H4 (cell line): ENCODE measurements around the gene PRKN. TPM values are rescaled to one million over a fixed set of nuclear protein-coding genes. Genes with fewer than 3 reads are reported as not detected.
"Not testable (repeated sequence)": the region's sequence is repeated elsewhere in the genome, so short reads cannot be mapped to it uniquely, and the experiment has no call there.

ENCODE experiments used
- DNase-seq: peaks from one replicate; pipeline ENCODE4 v3.0.0-alpha.2; 2015; ENCODE audit warnings: low spot score
- total RNA-seq: library from RNA; depleted of rRNA; stranded (reverse); fragments of >200 nt; shearing (Covaris generic); gene quantifications from 2 replicates; pipeline ENCODE4 v1.2.3, GENCODE V29; 2014

Gene PRKN
- total RNA-seq, 1 experiment from 2014 or later = 0.19 TPM

- DNase-seq = no peak
These were observed 277.2 kb downstream of the PRKN start for GRCh38 chr6:162450358-162450757.

- no peak for DNase-seq
These were observed 279.3 kb downstream of the PRKN start for GRCh38 chr6:162448294-162448693.

GRCh38 chr6:162443101-162443500 is 284.5 kb downstream of the PRKN start:
- no peak for DNase-seq

GRCh38 chr6:162442687-162443086 is 284.9 kb downstream of the PRKN start:
- no peak for DNase-seq

GRCh38 chr6:162441991-162442390 is 285.6 kb downstream of the PRKN start:
- DNase-seq = no peak

- no peak for DNase-seq
These were observed 288.6 kb downstream of the PRKN start for GRCh38 chr6:162438980-162439379.

- DNase-seq = no peak
These were observed 292.5 kb downstream of the PRKN start for GRCh38 chr6:162435071-162435470.

GRCh38 chr6:162421004-162421403 is 306.6 kb downstream of the PRKN start:
- no peak for DNase-seq

- peak; percentile 2 for DNase-seq
These were observed 310.6 kb downstream of the PRKN start for GRCh38 chr6:162416831-162417537.

GRCh38 chr6:162416307-162416706 is 311.3 kb downstream of the PRKN start:
- no peak for DNase-seq

- DNase-seq = no peak
These were observed 317.6 kb downstream of the PRKN start for GRCh38 chr6:162409741-162410691.

GRCh38 chr6:162408826-162409535 is 318.6 kb downstream of the PRKN start:
- DNase-seq = no peak

- DNase-seq = no peak
These were observed 322.6 kb downstream of the PRKN start for GRCh38 chr6:162404951-162405350.

GRCh38 chr6:162403031-162403430 is 324.5 kb downstream of the PRKN start:
- no peak for DNase-seq

- DNase-seq = no peak
These were observed 332.4 kb downstream of the PRKN start for GRCh38 chr6:162395181-162395580.

GRCh38 chr6:162390961-162391811 is 336.4 kb downstream of the PRKN start:
- DNase-seq = not testable (repeated sequence)

- DNase-seq = no peak
These were observed 338.1 kb downstream of the PRKN start for GRCh38 chr6:162389343-162390085.

GRCh38 chr6:162388383-162388777 is 339.2 kb downstream of the PRKN start:
- no peak for DNase-seq

GRCh38 chr6:162387718-162388382 is 339.7 kb downstream of the PRKN start:
- DNase-seq = no peak

GRCh38 chr6:162385980-162386379 is 341.6 kb downstream of the PRKN start:
- DNase-seq = no peak
